Measurements from ENCODE around the gene CGB8.
"Not testable (repeated sequence)": the region's sequence is repeated elsewhere in the genome, so short reads cannot be mapped to it uniquely, and the experiment has no call there.

CGB8 gene

GRCh38 chr19:49084206-49085019 lies 35.5 kb upstream of the CGB8 start:
- Histone ChIP-seq H3K4me1 (ENCODE audit: control insufficient read depth in 2 of 2, insufficient read depth in 2 of 2, low read length in 2 of 2) (peaks cover 6 to 13% of the 10 kb centered on the region in 2 donors), H3K27me3 (ENCODE audit: control insufficient read depth in 2 of 2, insufficient read depth in 2 of 2, low read length in 2 of 2) (no peaks in the 10 kb centered on the region), H3K9ac (ENCODE audit: low read depth in 1 of 2, low read length in 2 of 2) (peak overlapping the region; percentile 44 to 86), H3K9me3 (ENCODE audit: control insufficient read depth in 2 of 2, low read length in 2 of 2) (no peaks in the 10 kb centered on the region), H3K36me3 (ENCODE audit: control insufficient read depth in 2 of 2, insufficient read depth in 2 of 2, low read length in 2 of 2) (peaks cover 9 to 16% of the 10 kb centered on the region in 2 donors), H3K4me3 (ENCODE audit: low read length in 2 of 2) (peak overlapping the region; percentile 90 to 95), H3K27ac (ENCODE audit: low read depth in 2 of 2, low read length in 2 of 2) (peak overlapping the region; percentile 74 to 89)

DNA sequence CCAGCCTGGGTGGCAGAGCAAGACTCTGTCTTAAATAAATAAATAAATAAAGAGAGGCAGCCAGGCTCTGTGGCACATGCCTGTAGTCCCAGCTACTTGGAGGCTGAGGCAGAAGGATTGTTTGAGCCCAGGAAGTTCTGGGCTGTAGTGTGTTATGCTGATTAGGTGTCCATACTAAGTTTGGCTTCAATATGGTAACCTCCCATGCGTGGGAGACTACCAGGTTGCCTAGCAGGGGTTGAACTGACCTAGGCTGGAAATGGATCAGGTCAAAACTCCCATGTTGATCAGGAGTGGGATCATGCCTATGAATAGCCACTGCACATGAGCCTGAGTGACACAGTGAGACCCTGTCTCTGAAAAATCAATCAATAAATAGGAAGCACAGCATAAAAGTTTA lies 32.4 kb upstream of the CGB8 start:
- no peak overlapping the region for H3K4me3 ChIP-seq (ENCODE audit: low read length in 2 of 2)
- H3K36me3 ChIP-seq (ENCODE audit: control insufficient read depth in 2 of 2, insufficient read depth in 2 of 2, low read length in 2 of 2) = peaks cover 0 to under 1% of the 10 kb centered on the region in 2 donors
- no peak overlapping the region for H3K27ac ChIP-seq (ENCODE audit: low read depth in 2 of 2, low read length in 2 of 2)
- H3K9ac ChIP-seq (ENCODE audit: low read depth in 1 of 2, low read length in 2 of 2) = no peak overlapping the region
- no peaks in the 10 kb centered on the region for H3K27me3 ChIP-seq (ENCODE audit: control insufficient read depth in 2 of 2, insufficient read depth in 2 of 2, low read length in 2 of 2)
- no peaks in the 10 kb centered on the region for H3K9me3 ChIP-seq (ENCODE audit: control insufficient read depth in 2 of 2, low read length in 2 of 2)
- H3K4me1 ChIP-seq (ENCODE audit: control insufficient read depth in 2 of 2, insufficient read depth in 2 of 2, low read length in 2 of 2) = peaks cover 1 to 4% of the 10 kb centered on the region in 2 donors

- H3K4me1 ChIP-seq (ENCODE audit: control insufficient read depth in 2 of 2, insufficient read depth in 2 of 2, low read length in 2 of 2) = no peaks in the 10 kb centered on the region
- H3K27me3 ChIP-seq (ENCODE audit: control insufficient read depth in 2 of 2, insufficient read depth in 2 of 2, low read length in 2 of 2) = no peaks in the 10 kb centered on the region
- H3K27ac ChIP-seq (ENCODE audit: low read depth in 2 of 2, low read length in 2 of 2) = no peak overlapping the region
- H3K9me3 ChIP-seq (ENCODE audit: control insufficient read depth in 2 of 2, low read length in 2 of 2) = no peaks in the 10 kb centered on the region
- H3K4me3 ChIP-seq (ENCODE audit: low read length in 2 of 2) = no peak overlapping the region
- no peak overlapping the region for H3K9ac ChIP-seq (ENCODE audit: low read depth in 1 of 2, low read length in 2 of 2)
- H3K36me3 ChIP-seq (ENCODE audit: control insufficient read depth in 2 of 2, insufficient read depth in 2 of 2, low read length in 2 of 2) = no peaks in the 10 kb centered on the region
Measured at GRCh38 chr19:49080392-49080791, 31.5 kb upstream of the CGB8 start.

GRCh38 chr19:49074869-49075268 lies 26.0 kb upstream of the CGB8 start:
- H3K36me3 ChIP-seq (ENCODE audit: control insufficient read depth in 2 of 2, insufficient read depth in 2 of 2, low read length in 2 of 2); H3K27ac ChIP-seq (ENCODE audit: low read depth in 2 of 2, low read length in 2 of 2); H3K4me1 ChIP-seq (ENCODE audit: control insufficient read depth in 2 of 2, insufficient read depth in 2 of 2, low read length in 2 of 2); H3K9me3 ChIP-seq (ENCODE audit: control insufficient read depth in 2 of 2, low read length in 2 of 2); H3K9ac ChIP-seq (ENCODE audit: low read depth in 1 of 2, low read length in 2 of 2); H3K4me3 ChIP-seq (ENCODE audit: low read length in 2 of 2): not testable (repeated sequence)
- peaks cover 13 to 19% of the 10 kb centered on the region in 2 donors for H3K27me3 ChIP-seq (ENCODE audit: control insufficient read depth in 2 of 2, insufficient read depth in 2 of 2, low read length in 2 of 2)

- Histone ChIP-seq H3K9ac (ENCODE audit: low read depth in 1 of 2, low read length in 2 of 2) (no peak overlapping the region), H3K9me3 (ENCODE audit: control insufficient read depth in 2 of 2, low read length in 2 of 2) (no peaks in the 10 kb centered on the region), H3K4me3 (ENCODE audit: low read length in 2 of 2) (no peak overlapping the region), H3K27me3 (ENCODE audit: control insufficient read depth in 2 of 2, insufficient read depth in 2 of 2, low read length in 2 of 2) (peaks cover 13 to 19% of the 10 kb centered on the region in 2 donors), H3K36me3 (ENCODE audit: control insufficient read depth in 2 of 2, insufficient read depth in 2 of 2, low read length in 2 of 2) (no peaks in the 10 kb centered on the region), H3K4me1 (ENCODE audit: control insufficient read depth in 2 of 2, insufficient read depth in 2 of 2, low read length in 2 of 2) (no peaks in the 10 kb centered on the region), H3K27ac (ENCODE audit: low read depth in 2 of 2, low read length in 2 of 2) (no peak overlapping the region)
Measured at GRCh38 chr19:49073514-49074378, 24.8 kb upstream of the CGB8 start.

DNA sequence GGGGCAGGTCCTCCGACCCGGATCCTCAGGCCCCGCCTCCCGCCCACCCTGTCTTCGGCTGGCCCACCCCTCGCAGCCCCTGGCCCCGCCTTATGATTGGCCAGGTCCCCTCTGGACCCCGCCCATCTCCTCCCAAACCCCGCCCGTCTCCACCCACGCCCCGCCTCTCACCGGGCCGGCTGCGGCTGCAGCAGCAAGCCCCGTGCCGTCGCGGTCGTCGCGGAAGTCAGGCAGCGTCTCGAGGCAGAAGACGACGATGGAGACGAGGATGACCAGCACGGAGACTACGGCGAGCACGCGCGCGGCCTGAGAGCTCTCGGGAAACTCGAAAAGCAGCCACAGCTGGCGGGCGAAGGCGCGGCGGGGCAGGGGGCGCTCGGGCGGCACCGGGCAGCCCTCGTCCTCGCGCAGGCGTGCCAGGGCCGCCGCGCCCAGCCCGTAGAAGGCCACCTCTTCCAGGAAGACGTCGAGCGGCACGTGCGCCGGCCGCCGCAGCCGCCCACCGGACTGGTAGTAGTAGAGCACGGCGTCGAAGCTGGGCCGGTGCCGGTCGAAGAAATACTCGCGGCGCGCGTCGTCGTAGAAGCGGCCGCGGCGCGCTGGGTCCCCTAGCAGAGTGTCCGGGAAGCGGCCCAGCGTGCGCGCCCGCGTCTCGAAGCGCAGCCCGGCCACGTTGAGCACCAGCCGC lies 23.1 kb upstream of the CGB8 start:
- Histone ChIP-seq H3K36me3 (ENCODE audit: control insufficient read depth in 2 of 2, insufficient read depth in 2 of 2, low read length in 2 of 2) (no peaks in the 10 kb centered on the region), H3K4me1 (ENCODE audit: control insufficient read depth in 2 of 2, insufficient read depth in 2 of 2, low read length in 2 of 2) (no peaks in the 10 kb centered on the region), H3K4me3 (ENCODE audit: low read length in 2 of 2) (no peak overlapping the region), H3K9me3 (ENCODE audit: control insufficient read depth in 2 of 2, low read length in 2 of 2) (no peaks in the 10 kb centered on the region), H3K9ac (ENCODE audit: low read depth in 1 of 2, low read length in 2 of 2) (no peak overlapping the region), H3K27ac (ENCODE audit: low read depth in 2 of 2, low read length in 2 of 2) (no peak overlapping the region), H3K27me3 (ENCODE audit: control insufficient read depth in 2 of 2, insufficient read depth in 2 of 2, low read length in 2 of 2) (peaks cover 24 to 25% of the 10 kb centered on the region in 2 donors)

- H3K9me3 ChIP-seq (ENCODE audit: control insufficient read depth in 2 of 2, low read length in 2 of 2) = no peaks in the 10 kb centered on the region
- H3K27me3 ChIP-seq (ENCODE audit: control insufficient read depth in 2 of 2, insufficient read depth in 2 of 2, low read length in 2 of 2) = peaks cover 37 to 39% of the 10 kb centered on the region in 2 donors
- H3K4me3 ChIP-seq (ENCODE audit: low read length in 2 of 2) = no peak overlapping the region
- no peak overlapping the region for H3K9ac ChIP-seq (ENCODE audit: low read depth in 1 of 2, low read length in 2 of 2)
- no peaks in the 10 kb centered on the region for H3K36me3 ChIP-seq (ENCODE audit: control insufficient read depth in 2 of 2, insufficient read depth in 2 of 2, low read length in 2 of 2)
- no peak overlapping the region for H3K27ac ChIP-seq (ENCODE audit: low read depth in 2 of 2, low read length in 2 of 2)
- H3K4me1 ChIP-seq (ENCODE audit: control insufficient read depth in 2 of 2, insufficient read depth in 2 of 2, low read length in 2 of 2) = no peaks in the 10 kb centered on the region
Measured at GRCh38 chr19:49070416-49070815, 21.5 kb upstream of the CGB8 start.

DNA sequence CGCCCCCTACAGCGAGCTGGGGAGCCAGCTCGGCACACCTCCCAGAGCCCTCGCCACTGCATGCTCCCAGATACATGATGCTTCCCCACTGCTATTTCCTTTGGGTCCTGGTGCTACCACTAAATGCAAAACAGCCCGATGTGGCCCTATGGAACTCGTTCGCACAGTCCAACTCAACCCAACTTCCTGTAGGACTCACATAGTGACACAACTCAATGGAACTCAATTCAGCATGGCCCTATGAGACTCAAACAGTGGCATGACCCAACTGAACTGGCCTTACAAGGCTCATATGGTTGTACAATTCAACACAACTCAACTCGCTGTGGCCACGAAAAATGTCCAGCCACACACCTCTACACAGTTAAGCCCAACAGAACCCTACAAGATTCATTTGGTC lies 20.1 kb upstream of the CGB8 start:
- Histone ChIP-seq H3K36me3 (ENCODE audit: control insufficient read depth in 2 of 2, insufficient read depth in 2 of 2, low read length in 2 of 2) (no peaks in the 10 kb centered on the region), H3K4me1 (ENCODE audit: control insufficient read depth in 2 of 2, insufficient read depth in 2 of 2, low read length in 2 of 2) (no peaks in the 10 kb centered on the region), H3K9me3 (ENCODE audit: control insufficient read depth in 2 of 2, low read length in 2 of 2) (no peaks in the 10 kb centered on the region), H3K27me3 (ENCODE audit: control insufficient read depth in 2 of 2, insufficient read depth in 2 of 2, low read length in 2 of 2) (peaks cover 41 to 46% of the 10 kb centered on the region in 2 donors), H3K9ac (ENCODE audit: low read depth in 1 of 2, low read length in 2 of 2) (no peak overlapping the region), H3K4me3 (ENCODE audit: low read length in 2 of 2) (no peak overlapping the region), H3K27ac (ENCODE audit: low read depth in 2 of 2, low read length in 2 of 2) (no peak overlapping the region)

GRCh38 chr19:49067554-49067953 lies 18.6 kb upstream of the CGB8 start:
- H3K4me3 ChIP-seq (ENCODE audit: low read length in 2 of 2) = no peak overlapping the region
- H3K9me3 ChIP-seq (ENCODE audit: control insufficient read depth in 2 of 2, low read length in 2 of 2) = no peaks in the 10 kb centered on the region
- no peak overlapping the region for H3K9ac ChIP-seq (ENCODE audit: low read depth in 1 of 2, low read length in 2 of 2)
- peaks cover 31 to 38% of the 10 kb centered on the region in 2 donors for H3K27me3 ChIP-seq (ENCODE audit: control insufficient read depth in 2 of 2, insufficient read depth in 2 of 2, low read length in 2 of 2)
- no peak overlapping the region for H3K27ac ChIP-seq (ENCODE audit: low read depth in 2 of 2, low read length in 2 of 2)
- H3K4me1 ChIP-seq (ENCODE audit: control insufficient read depth in 2 of 2, insufficient read depth in 2 of 2, low read length in 2 of 2) = no peaks in the 10 kb centered on the region
- H3K36me3 ChIP-seq (ENCODE audit: control insufficient read depth in 2 of 2, insufficient read depth in 2 of 2, low read length in 2 of 2) = no peaks in the 10 kb centered on the region
